ENCODE data around the gene EPOP.

GRCh38 chr17:38687286-38687685 is 12.5 kb upstream of the EPOP start:
- TF ChIP-seq, protein P1, sequence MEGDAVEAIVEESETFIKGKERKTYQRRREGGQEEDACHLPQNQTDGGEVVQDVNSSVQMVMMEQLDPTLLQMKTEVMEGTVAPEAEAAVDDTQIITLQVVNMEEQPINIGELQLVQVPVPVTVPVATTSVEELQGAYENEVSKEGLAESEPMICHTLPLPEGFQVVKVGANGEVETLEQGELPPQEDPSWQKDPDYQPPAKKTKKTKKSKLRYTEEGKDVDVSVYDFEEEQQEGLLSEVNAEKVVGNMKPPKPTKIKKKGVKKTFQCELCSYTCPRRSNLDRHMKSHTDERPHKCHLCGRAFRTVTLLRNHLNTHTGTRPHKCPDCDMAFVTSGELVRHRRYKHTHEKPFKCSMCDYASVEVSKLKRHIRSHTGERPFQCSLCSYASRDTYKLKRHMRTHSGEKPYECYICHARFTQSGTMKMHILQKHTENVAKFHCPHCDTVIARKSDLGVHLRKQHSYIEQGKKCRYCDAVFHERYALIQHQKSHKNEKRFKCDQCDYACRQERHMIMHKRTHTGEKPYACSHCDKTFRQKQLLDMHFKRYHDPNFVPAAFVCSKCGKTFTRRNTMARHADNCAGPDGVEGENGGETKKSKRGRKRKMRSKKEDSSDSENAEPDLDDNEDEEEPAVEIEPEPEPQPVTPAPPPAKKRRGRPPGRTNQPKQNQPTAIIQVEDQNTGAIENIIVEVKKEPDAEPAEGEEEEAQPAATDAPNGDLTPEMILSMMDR (conservative IDR thresholded peaks at IDR 0.05) = no peak
- no peak for TF ChIP-seq EZH2 (IDR thresholded peaks at IDR 0.05; ENCODE audit: low read depth)
